RWPE2 (cell line): ENCODE results near the gene ZBTB21.

Experiments
- ATAC-seq: fragments of 200-7000 bp; cut with Tn5 transposase; 3 replicates; pipeline ENCODE4 v1.9.1; 2021; ENCODE audit warnings: low read depth
- DNase-seq: peaks from one replicate; pipeline ENCODE4 v3.0.0-alpha.2; 2020; ENCODE audit warnings: low spot score
- H3K27ac ChIP-seq: fragments of 450-650 bp; 2 replicates; pipeline ENCODE4 v1.5.1; 2017; ENCODE audit warnings: mild to moderate bottlenecking; ENCODE audit not compliant: poor library complexity, severe bottlenecking
- H3K27me3 ChIP-seq: fragments of 250-450 bp; sonication (Bioruptor Pico); 2 replicates; pipeline ENCODE4 v1.5.1; 2021; ENCODE audit warnings: mild to moderate bottlenecking, moderate library complexity; ENCODE audit not compliant: insufficient read depth, poor library complexity, severe bottlenecking
- H3K36me3 ChIP-seq: fragments of 250-450 bp; sonication (Bioruptor Pico); 2 replicates; pipeline ENCODE4 v1.5.1; 2020; ENCODE audit warnings: low read depth, mild to moderate bottlenecking, moderate library complexity
- H3K4me1 ChIP-seq: fragments of 250-450 bp; sonication (Bioruptor Pico); 2 replicates; pipeline ENCODE4 v1.5.1; 2021; ENCODE audit warnings: mild to moderate bottlenecking, moderate library complexity; ENCODE audit not compliant: insufficient read depth, poor library complexity, severe bottlenecking
- H3K4me3 ChIP-seq: fragments of 250-450 bp; sonication (Bioruptor Pico); 2 replicates; pipeline ENCODE4 v1.5.1; 2021; ENCODE audit warnings: mild to moderate bottlenecking, moderate library complexity; ENCODE audit not compliant: severe bottlenecking
- H3K9me3 ChIP-seq: fragments of 250-450 bp; sonication (Bioruptor Pico); 2 replicates; pipeline ENCODE4 v1.5.1; 2021; ENCODE audit warnings: mild to moderate bottlenecking, moderate library complexity; ENCODE audit not compliant: severe bottlenecking
- TF ChIP-seq, protein P1 (sequence below): fragments of 450-650 bp; IDR thresholded peaks from one replicate; pipeline ENCODE4 v1.5.1; 2017; ENCODE audit warnings: mild to moderate bottlenecking, moderate library complexity; ENCODE audit not compliant: poor library complexity, severe bottlenecking

Gene ZBTB21

DNA sequence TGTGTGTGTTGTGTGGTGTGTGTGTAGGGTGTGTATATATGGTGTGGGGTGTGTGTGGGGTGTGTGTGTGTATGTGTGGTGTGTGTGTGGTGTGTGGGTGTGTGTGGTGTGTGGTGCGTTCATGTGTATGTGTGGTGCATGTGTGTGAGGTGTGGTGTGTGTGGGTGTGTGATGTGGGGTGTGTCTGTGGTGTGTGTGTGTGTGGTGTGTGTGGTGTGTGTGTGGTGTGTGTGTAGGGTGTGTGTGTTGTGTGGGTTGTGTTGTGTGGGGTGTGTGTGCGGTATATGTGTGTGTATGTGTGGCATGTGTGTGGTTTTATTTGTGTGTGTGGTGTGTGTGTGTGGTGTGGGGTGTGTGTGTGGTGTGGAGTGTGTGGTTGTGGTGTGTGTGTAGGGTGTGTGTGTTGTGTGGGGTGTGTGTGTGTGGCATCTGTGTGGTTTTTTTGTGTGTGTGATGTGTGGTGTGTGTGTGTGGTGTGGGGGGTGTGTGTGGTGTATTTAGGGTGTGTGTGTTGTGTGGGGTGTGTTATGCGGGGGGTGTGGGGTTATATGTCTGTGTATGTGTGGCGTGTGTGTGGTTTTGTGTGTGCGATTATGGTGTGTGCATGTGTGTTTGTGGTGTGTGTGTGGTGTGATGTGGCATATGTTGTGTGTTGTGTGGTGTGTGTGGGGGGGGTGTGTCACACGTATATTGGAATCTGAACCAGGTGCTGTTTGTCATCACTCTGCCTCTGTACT, 17.1 kb upstream of the ZBTB21 start:
- H3K4me3 ChIP-seq, result no peak overlapping the region
- TF ChIP-seq, protein P1, sequence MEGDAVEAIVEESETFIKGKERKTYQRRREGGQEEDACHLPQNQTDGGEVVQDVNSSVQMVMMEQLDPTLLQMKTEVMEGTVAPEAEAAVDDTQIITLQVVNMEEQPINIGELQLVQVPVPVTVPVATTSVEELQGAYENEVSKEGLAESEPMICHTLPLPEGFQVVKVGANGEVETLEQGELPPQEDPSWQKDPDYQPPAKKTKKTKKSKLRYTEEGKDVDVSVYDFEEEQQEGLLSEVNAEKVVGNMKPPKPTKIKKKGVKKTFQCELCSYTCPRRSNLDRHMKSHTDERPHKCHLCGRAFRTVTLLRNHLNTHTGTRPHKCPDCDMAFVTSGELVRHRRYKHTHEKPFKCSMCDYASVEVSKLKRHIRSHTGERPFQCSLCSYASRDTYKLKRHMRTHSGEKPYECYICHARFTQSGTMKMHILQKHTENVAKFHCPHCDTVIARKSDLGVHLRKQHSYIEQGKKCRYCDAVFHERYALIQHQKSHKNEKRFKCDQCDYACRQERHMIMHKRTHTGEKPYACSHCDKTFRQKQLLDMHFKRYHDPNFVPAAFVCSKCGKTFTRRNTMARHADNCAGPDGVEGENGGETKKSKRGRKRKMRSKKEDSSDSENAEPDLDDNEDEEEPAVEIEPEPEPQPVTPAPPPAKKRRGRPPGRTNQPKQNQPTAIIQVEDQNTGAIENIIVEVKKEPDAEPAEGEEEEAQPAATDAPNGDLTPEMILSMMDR, result no peak
- DNase-seq, result no peak

DNA sequence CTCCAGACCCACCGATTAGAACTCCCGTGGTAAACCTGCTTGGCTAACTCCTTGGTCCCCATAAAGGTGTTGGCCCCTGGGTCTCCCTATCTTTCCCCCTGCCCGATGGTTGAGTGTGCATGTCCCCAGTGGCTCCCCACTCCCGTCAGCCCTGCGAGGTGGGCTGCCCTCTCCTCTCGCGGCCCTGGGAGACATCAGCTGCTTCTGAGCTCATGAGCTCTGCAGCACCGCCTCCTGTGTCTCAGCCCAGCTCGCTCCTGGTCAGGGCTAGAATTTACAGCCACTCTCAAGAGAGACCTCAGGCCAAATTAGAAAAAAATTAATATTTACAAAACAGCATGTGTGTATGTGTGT, 15.9 kb upstream of the ZBTB21 start:
- Histone ChIP-seq H3K27me3 (no peaks in the 10 kb centered on the region), H3K4me3 (no peak overlapping the region), H3K36me3 (no peaks in the 10 kb centered on the region), H3K4me1 (no peaks in the 10 kb centered on the region), H3K27ac (no peak overlapping the region), H3K9me3 (no peaks in the 10 kb centered on the region)
- DNase-seq (no peak), ATAC-seq (no peak)
- TF ChIP-seq, protein P1, result no peak

More for the DNA sequence above, 17.1 kb upstream of the ZBTB21 start:
- Histone ChIP-seq H3K9me3 (no peaks in the 10 kb centered on the region), H3K4me1 (no peaks in the 10 kb centered on the region), H3K27ac (no peak overlapping the region), H3K27me3 (no peaks in the 10 kb centered on the region), H3K36me3 (no peaks in the 10 kb centered on the region)
- no peak for ATAC-seq

DNA sequence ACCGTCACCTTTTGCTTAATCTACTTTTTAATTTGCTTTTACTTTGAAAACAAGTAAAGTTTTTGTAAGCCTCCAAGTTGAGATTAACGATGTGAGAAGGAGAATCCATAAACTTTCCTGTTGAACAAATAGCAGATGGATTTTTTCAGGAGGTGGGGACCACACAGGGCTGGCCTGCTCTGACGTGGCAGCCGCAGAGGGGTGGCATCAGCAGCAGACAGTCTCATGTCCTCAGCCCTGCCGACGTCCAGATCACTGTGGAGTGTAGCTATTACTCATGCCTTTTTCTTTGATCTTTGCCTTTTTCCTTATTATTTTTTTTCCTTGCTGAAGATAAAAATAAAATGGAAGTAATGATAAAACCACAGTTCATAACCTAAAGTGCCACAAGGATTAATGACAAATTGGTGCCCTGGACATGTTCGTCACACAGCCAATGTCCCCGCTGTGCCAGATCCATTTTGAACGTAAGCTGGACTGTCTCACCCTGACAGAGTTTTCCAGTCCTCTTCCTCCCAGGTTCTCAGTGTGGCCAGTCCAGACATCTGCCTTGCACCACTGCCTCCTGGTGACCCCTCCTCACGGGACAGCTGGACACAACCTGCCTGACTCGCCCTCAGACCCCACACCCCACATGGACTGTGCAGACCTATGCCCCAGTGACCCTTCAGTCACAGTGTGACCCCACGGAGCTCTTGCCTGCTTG, 15.4 kb upstream of the ZBTB21 start:
- no peaks in the 10 kb centered on the region for H3K27me3 ChIP-seq
- ATAC-seq (no peak), DNase-seq (no peak)
- no peak overlapping the region for H3K4me3 ChIP-seq
- no peaks in the 10 kb centered on the region for H3K4me1 ChIP-seq
- H3K27ac ChIP-seq, result no peak overlapping the region
- TF ChIP-seq, protein P1, result no peak
- no peaks in the 10 kb centered on the region for H3K36me3 ChIP-seq
- H3K9me3 ChIP-seq, result no peaks in the 10 kb centered on the region

DNA sequence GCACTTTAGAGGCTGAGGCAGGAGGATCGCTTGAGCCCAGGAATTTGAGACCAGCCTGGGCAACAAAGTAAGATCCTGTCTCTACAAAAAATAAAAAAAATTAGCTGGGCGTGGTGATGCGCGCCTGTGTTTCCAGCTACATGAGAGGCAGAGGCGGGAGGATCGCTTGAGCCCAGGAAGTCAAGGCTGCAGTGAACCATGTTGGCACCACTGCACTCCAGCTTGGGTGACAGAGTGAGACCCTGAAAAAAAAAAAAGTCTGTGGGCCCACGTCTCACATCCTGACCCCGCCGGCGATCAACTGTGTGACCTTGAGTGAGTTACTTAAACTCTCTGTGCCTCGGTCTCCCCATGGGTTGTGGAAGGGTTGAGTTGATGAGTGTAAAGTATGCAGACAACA, 12.7 kb upstream of the ZBTB21 start:
- Histone ChIP-seq H3K27me3 (no peaks in the 10 kb centered on the region), H3K4me1 (no peaks in the 10 kb centered on the region), H3K27ac (no peak overlapping the region), H3K4me3 (no peak overlapping the region), H3K9me3 (no peaks in the 10 kb centered on the region), H3K36me3 (no peaks in the 10 kb centered on the region)
- TF ChIP-seq, protein P1, result no peak
- DNase-seq (no peak), ATAC-seq (no peak)

DNA sequence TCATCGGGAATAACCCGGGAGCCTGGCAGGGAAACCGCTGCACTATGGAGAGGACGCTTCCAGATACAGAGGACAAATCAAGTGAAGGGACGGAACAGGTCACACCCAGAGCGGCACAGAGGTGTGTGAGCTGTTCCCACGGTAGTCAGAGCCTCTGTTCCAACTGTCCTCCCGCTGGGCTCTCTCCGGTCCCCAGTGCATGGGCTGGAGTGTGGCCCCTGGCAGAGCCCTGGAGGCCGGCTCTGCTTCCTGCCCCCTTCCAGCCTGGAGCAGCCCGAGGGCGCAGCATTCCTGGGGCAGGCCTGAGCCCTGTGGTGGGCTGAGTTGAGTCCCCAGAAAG, 11.9 kb upstream of the ZBTB21 start:
- no peak overlapping the region for H3K4me3 ChIP-seq
- DNase-seq (no peak), ATAC-seq (no peak)
- H3K27ac ChIP-seq, result no peak overlapping the region
- H3K4me1 ChIP-seq, result no peaks in the 10 kb centered on the region
- no peaks in the 10 kb centered on the region for H3K36me3 ChIP-seq
- H3K9me3 ChIP-seq, result no peaks in the 10 kb centered on the region
- TF ChIP-seq, protein P1, result no peak
- H3K27me3 ChIP-seq, result no peaks in the 10 kb centered on the region
